A673 (cell line): ENCODE data around the gene PIK3AP1. TPM values are rescaled to one million over a fixed set of nuclear protein-coding genes. Genes with fewer than 3 reads are reported as not detected.
"Not testable (repeated sequence)": the region's sequence is repeated elsewhere in the genome, so short reads cannot be mapped to it uniquely, and the experiment has no call there.

ENCODE experiments used
- BruUV-seq: library from RNA; stranded (reverse); fragments of 400-500 nt; replicated peaks from 2 replicates; lab custom pipeline; 2021; lab: Mats Ljungman, UMichigan
- CTCF ChIA-PET: fragments of 300-600 bp; sonication (Branson Sonifier 250); formaldehyde crosslinking; loops from one replicate; lab custom pipeline; 2022; ENCODE audit warnings: antibody characterized with exemption; lab: Charles Lee
- POLR2A ChIA-PET: fragments of 300-600 bp; sonication (Branson Sonifier 250); formaldehyde crosslinking; loops from one replicate; lab custom pipeline; 2022; ENCODE audit warnings: antibody characterized with exemption; ENCODE audit not compliant: low non-redundant PET; lab: Charles Lee
- DNase-seq: peaks from one replicate; pipeline ENCODE4 v3.0.0-alpha.2; 2015; ENCODE audit warnings: low spot score
- H3K27ac ChIP-seq: fragments of 200-600 bp; sonication (generic); 2 replicates; pipeline ENCODE4 v1.5.1; 2016; ENCODE audit warnings: mixed run types, low read depth, mild to moderate bottlenecking, mixed read lengths, antibody characterized with exemption, low read length; ENCODE audit not compliant: poor library complexity, severe bottlenecking
- H3K27me3 ChIP-seq: fragments of 200-600 bp; sonication (generic); replicated peaks from 2 replicates; pipeline ENCODE4 v1.6.1; 2017; ENCODE audit warnings: mixed run types, low read depth, mild to moderate bottlenecking, mixed read lengths, antibody characterized with exemption, low read length; ENCODE audit not compliant: insufficient read depth, poor library complexity
- H3K36me3 ChIP-seq: fragments of 200-600 bp; sonication (generic); 2 replicates; pipeline ENCODE4 v1.6.1; 2016; ENCODE audit warnings: mixed run types, mild to moderate bottlenecking, mixed read lengths, antibody characterized with exemption, low read length; ENCODE audit not compliant: insufficient read depth, poor library complexity, severe bottlenecking
- H3K4me1 ChIP-seq: fragments of 200-600 bp; sonication (generic); 2 replicates; pipeline ENCODE4 v1.6.1; 2017; ENCODE audit warnings: mixed run types, mild to moderate bottlenecking, mixed read lengths, antibody characterized with exemption, low read length; ENCODE audit not compliant: insufficient read depth, poor library complexity, severe bottlenecking
- H3K4me3 ChIP-seq: fragments of 200-600 bp; sonication (generic); 2 replicates; pipeline ENCODE4 v1.5.1; 2016; ENCODE audit warnings: low read depth, mixed run types, mild to moderate bottlenecking, mixed read lengths, low read length; ENCODE audit not compliant: poor library complexity, severe bottlenecking
- H3K9me3 ChIP-seq: fragments of 200-600 bp; sonication (generic); 2 replicates; pipeline ENCODE4 v1.6.1; 2016; ENCODE audit warnings: mixed run types, low read depth, mild to moderate bottlenecking, mixed read lengths, antibody characterized with exemption, low read length; ENCODE audit not compliant: poor library complexity, severe bottlenecking
- EZH2 ChIP-seq: fragments of 200-600 bp; sonication (generic); IDR thresholded peaks from 2 replicates; pipeline ENCODE4 v1.6.1; 2017; ENCODE audit warnings: borderline replicate concordance, low read depth, mild to moderate bottlenecking, mixed read lengths, antibody characterized with exemption, low read length; ENCODE audit not compliant: poor library complexity, severe bottlenecking
- intact Hi-C: fragments of 100-400 bp; cut with micrococcal nuclease; formaldehyde crosslinking; loops from one replicate; pipeline ENCODE4 v1.10.0; 2022; ENCODE audit not compliant: unreplicated experiment
- total RNA-seq: library from RNA; stranded (reverse); gene quantifications from 2 replicates; pipeline ENCODE4 v1.2.3, GENCODE V29; 2021
- TF ChIP-seq, protein P1 (sequence below): fragments of 300-800, 200-600 bp; sonication (generic); conservative IDR thresholded peaks from 2 replicates; pipeline ENCODE4 v1.5.1; 2017; ENCODE audit warnings: low read depth, mild to moderate bottlenecking, antibody characterized with exemption, low read length, moderate library complexity, mixed read lengths

PIK3AP1 gene
- total RNA-seq, 1 experiment from 2014 or later = 0.24 TPM

DNA sequence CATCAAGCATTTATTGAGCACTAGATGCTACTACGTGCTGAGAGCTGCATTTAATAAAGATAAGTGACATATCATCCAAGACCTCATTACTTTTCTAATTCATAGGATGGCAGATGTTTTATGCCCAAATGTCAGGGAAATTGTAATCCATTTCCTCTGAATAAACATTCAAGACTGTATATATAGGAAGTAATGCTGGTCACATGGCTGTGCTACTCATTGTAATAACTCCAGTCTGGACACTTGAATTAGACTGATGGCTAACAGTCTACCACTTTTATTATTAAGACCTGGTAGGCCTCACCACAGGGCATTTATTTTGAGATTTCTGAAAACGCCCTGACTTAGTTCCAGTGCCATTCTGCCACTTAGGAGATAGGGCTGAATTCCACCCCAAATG is 36.6 kb downstream of the PIK3AP1 start:
- TF ChIP-seq, protein P1, sequence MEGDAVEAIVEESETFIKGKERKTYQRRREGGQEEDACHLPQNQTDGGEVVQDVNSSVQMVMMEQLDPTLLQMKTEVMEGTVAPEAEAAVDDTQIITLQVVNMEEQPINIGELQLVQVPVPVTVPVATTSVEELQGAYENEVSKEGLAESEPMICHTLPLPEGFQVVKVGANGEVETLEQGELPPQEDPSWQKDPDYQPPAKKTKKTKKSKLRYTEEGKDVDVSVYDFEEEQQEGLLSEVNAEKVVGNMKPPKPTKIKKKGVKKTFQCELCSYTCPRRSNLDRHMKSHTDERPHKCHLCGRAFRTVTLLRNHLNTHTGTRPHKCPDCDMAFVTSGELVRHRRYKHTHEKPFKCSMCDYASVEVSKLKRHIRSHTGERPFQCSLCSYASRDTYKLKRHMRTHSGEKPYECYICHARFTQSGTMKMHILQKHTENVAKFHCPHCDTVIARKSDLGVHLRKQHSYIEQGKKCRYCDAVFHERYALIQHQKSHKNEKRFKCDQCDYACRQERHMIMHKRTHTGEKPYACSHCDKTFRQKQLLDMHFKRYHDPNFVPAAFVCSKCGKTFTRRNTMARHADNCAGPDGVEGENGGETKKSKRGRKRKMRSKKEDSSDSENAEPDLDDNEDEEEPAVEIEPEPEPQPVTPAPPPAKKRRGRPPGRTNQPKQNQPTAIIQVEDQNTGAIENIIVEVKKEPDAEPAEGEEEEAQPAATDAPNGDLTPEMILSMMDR = no peak
- no peak for TF ChIP-seq EZH2
- H3K4me1 ChIP-seq = no peaks in the 10 kb centered on the region
- no peak overlapping the region for H3K4me3 ChIP-seq
- no peaks in the 10 kb centered on the region for H3K9me3 ChIP-seq
- no peaks in the 10 kb centered on the region for H3K36me3 ChIP-seq
- ChIA-PET POLR2A (no interaction called here), CTCF (interaction anchor here (0.6 kb wide), 1 partner anchor 454 kb away, joined by 4 read pairs; no protein-coding TSS in a partner anchor)
- no peaks in the 10 kb centered on the region for H3K27me3 ChIP-seq
- intact Hi-C loops = no loop called here
- DNase-seq = no peak
- BruUV-seq = no TSS peak
- no peak overlapping the region for H3K27ac ChIP-seq

DNA sequence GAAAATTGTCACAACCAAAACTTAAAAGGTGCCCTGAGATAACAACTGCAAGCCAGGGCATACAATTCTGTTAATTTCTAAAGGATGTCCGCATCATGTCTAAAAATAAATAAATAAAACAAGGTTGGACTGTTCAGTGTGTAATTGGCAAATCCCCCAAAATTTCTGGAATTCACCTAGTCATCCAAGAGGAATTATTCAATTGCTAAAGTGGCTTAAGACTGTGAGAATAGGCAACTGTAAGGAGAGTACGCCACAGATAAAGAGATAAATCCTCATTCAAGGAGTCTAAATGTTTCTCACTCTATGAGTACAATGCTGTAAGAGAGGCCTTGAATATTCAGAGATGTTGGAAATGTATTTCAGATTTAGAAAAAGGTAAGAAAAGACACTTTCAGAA is 37.2 kb downstream of the PIK3AP1 start:
- ChIA-PET CTCF (no interaction called here), POLR2A (no interaction called here)
- Histone ChIP-seq H3K36me3 (no peaks in the 10 kb centered on the region), H3K9me3 (no peaks in the 10 kb centered on the region), H3K4me3 (no peak overlapping the region), H3K27me3 (no peaks in the 10 kb centered on the region), H3K4me1 (no peaks in the 10 kb centered on the region), H3K27ac (no peak overlapping the region)
- BruUV-seq = no TSS peak
- no peak for DNase-seq
- intact Hi-C loops = no loop called here
- TF ChIP-seq, protein P1 = no peak
- no peak for TF ChIP-seq EZH2

DNA sequence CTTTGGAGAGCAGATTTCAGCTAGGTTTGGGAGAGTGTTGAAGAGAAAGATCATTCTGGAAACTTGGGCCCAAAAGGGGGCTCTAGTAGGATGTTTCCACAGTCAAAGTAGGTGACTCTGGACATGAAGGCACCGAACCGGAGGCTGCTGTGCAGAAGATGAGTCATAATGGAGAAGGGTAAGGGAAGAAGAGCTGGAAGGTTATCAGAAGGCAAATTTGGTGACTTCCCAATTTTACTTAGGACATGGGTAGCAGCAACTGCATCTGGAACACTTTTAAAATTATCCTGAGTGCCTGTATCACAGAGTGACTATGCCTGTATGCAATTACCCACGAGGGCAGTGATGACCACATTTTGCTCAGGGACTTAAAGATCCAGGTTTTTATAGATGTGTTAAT is 38.8 kb downstream of the PIK3AP1 start:
- ChIA-PET CTCF (no interaction called here), POLR2A (no interaction called here)
- H3K36me3 ChIP-seq = no peaks in the 10 kb centered on the region
- H3K9me3 ChIP-seq = no peaks in the 10 kb centered on the region
- no peaks in the 10 kb centered on the region for H3K27me3 ChIP-seq
- DNase-seq = no peak
- BruUV-seq = no TSS peak
- H3K27ac ChIP-seq = no peak overlapping the region
- intact Hi-C loops = no loop called here
- no peaks in the 10 kb centered on the region for H3K4me1 ChIP-seq
- TF ChIP-seq EZH2 = no peak
- TF ChIP-seq, protein P1 = no peak
- no peak overlapping the region for H3K4me3 ChIP-seq

DNA sequence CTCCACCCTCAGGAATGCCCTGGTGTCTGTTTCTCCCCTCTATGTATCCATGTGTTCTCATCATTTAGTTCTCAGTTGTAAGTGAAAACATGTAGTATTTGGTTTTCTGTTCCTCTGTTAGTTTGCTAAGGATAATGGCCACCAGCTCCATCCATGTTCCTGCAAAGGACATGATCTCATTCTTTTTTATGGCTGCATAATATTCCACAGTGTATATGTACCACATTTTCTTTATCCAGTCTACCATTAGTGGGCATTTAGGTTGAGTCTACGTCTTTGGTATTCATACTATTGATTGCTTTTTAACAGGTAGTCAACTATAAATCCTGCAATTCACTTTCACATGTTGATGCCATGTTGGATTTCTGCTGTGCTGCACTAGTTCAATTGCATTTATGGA is 39.9 kb downstream of the PIK3AP1 start:
- CTCF ChIA-PET, H3K9me3 ChIP-seq, H3K27me3 ChIP-seq, POLR2A ChIA-PET, DNase-seq, H3K4me1 ChIP-seq, H3K4me3 ChIP-seq, H3K27ac ChIP-seq, H3K36me3 ChIP-seq, BruUV-seq, intact Hi-C loops: not testable (repeated sequence)
